K562 treated with DMSO at 1 percent for 24 hours (cell line): ENCODE data around the gene HSD17B11. TPM values are rescaled to one million over a fixed set of nuclear protein-coding genes. Genes with fewer than 3 reads are reported as not detected.

Source experiments
- total RNA-seq: library from RNA; unstranded; fragments of 300-600 nt; gene quantifications from 2 replicates; pipeline ENCODE4 v1.2.3, GENCODE V29; 2022; ENCODE audit warnings: low read depth; ENCODE audit not compliant: insufficient read depth

Gene HSD17B11
- total RNA-seq: 49.0 and 58.2 TPM in 2 replicates

GRCh38 chr4:87390891-87391575 lies at the start of gene HSD17B11:
Gene HSD17B11 (minus strand): TSS chr4:87391188. CDS start chr4:87391070, 118 bp downstream.

GRCh38 chr4:87422104-87423052 lies 31.4 kb upstream of the HSD17B11 start, which contains the start of gene NUDT9:
Gene NUDT9 (plus strand): TSS chr4:87422573. CDS start chr4:87422906, 333 bp downstream.

GRCh38 chr4:87322754-87323153 lies 68.2 kb downstream of the HSD17B11 start, which contains the start of gene HSD17B13:
Gene HSD17B13 (minus strand): TSS chr4:87322882. CDS start chr4:87322841, 41 bp downstream.

Other genes starting within 250 kb of the HSD17B11 start
- 6.1 and 7.7 TPM in 2 replicates for gene KLHL8, start 170.6 kb downstream of the HSD17B11 start, total RNA-seq
- gene HSD17B13, start 68.3 kb downstream of the HSD17B11 start, total RNA-seq: 0.10 TPM in 1 of 2 replicates, not detected in the other
- 22.1 and 23.7 TPM in 2 replicates for gene NUDT9, start 31.4 kb upstream of the HSD17B11 start, total RNA-seq
- 0.70 and 1.7 TPM in 2 replicates for gene SPARCL1, start 138.2 kb upstream of the HSD17B11 start, total RNA-seq
- gene DSPP, start 217.3 kb upstream of the HSD17B11 start, total RNA-seq: not detected in 2 replicates